GM10266 (cell line): ENCODE data around the gene FADS3.

Source experiments
- DNase-seq: peaks from one replicate; pipeline ENCODE4 v3.0.0; 2012; ENCODE audit errors: extremely low spot score
- CTCF ChIP-seq: IDR thresholded peaks from 2 replicates; pipeline ENCODE4 v1.5.1; 2012; ENCODE audit warnings: mild to moderate bottlenecking, low read depth; ENCODE audit not compliant: control insufficient read depth, insufficient read depth; ENCODE audit errors: missing control alignments

The FADS3 gene

GRCh38 chr11:61912991-61913698 lies 21.8 kb upstream of the FADS3 start:
- no peak for TF ChIP-seq CTCF
- DNase-seq: no peak

GRCh38 chr11:61912530-61912898 lies 21.2 kb upstream of the FADS3 start:
- no peak for DNase-seq
- no peak for TF ChIP-seq CTCF

GRCh38 chr11:61911701-61912529 lies 20.6 kb upstream of the FADS3 start:
- no peak for TF ChIP-seq CTCF
- DNase-seq: no peak

- TF ChIP-seq CTCF: no peak
- DNase-seq: no peak
These were observed 19.9 kb upstream of the FADS3 start for GRCh38 chr11:61911128-61911700.

- TF ChIP-seq CTCF: no peak
- no peak for DNase-seq
These were observed 19.1 kb upstream of the FADS3 start for GRCh38 chr11:61910187-61911127.

- TF ChIP-seq CTCF: no peak
- DNase-seq: no peak
These were observed 17.5 kb upstream of the FADS3 start for GRCh38 chr11:61908730-61909316.
